Measurements from ENCODE around the gene PRAC2. TPM values are rescaled to one million over a fixed set of nuclear protein-coding genes. Genes with fewer than 3 reads are reported as not detected.

The PRAC2 gene
- total RNA-seq, 1 donor from 2014 or later = not detected

- Mint-ChIP-seq H3K9me3 (ENCODE audit: unreplicated experiment) (peaks cover 3% of the 10 kb centered on the region), H3K27me3 (ENCODE audit: unreplicated experiment) (peaks cover 46% of the 10 kb centered on the region), H3K4me3 (ENCODE audit: unreplicated experiment) (no peak overlapping the region), H3K36me3 (ENCODE audit: unreplicated experiment) (no peaks in the 10 kb centered on the region), H3K27ac (ENCODE audit: unreplicated experiment) (no peak overlapping the region), H3K4me1 (ENCODE audit: low read depth, unreplicated experiment) (no peaks in the 10 kb centered on the region)
- DNase-seq = no peak
- TF ChIP-seq CTCF (IDR thresholded peaks at IDR 0.05; ENCODE audit: partially characterized antibody, unreplicated experiment) = no peak
Observed at GRCh38 chr17:48735062-48735351, 12.0 kb downstream of the PRAC2 start.

- DNase-seq = no peak
- no peak overlapping the region for H3K4me3 Mint-ChIP-seq (ENCODE audit: unreplicated experiment)
- no peak for TF ChIP-seq CTCF (IDR thresholded peaks at IDR 0.05; ENCODE audit: partially characterized antibody, unreplicated experiment)
- H3K4me1 Mint-ChIP-seq (ENCODE audit: low read depth, unreplicated experiment) = no peaks in the 10 kb centered on the region
- no peaks in the 10 kb centered on the region for H3K36me3 Mint-ChIP-seq (ENCODE audit: unreplicated experiment)
- peaks cover 46% of the 10 kb centered on the region for H3K27me3 Mint-ChIP-seq (ENCODE audit: unreplicated experiment)
- H3K27ac Mint-ChIP-seq (ENCODE audit: unreplicated experiment) = no peak overlapping the region
- H3K9me3 Mint-ChIP-seq (ENCODE audit: unreplicated experiment) = peaks cover 3% of the 10 kb centered on the region
Observed at GRCh38 chr17:48737330-48738043, 14.5 kb downstream of the PRAC2 start.

GRCh38 chr17:48738424-48738802 is 15.4 kb downstream of the PRAC2 start:
- H3K27ac Mint-ChIP-seq (ENCODE audit: unreplicated experiment) = no peak overlapping the region
- TF ChIP-seq CTCF (IDR thresholded peaks at IDR 0.05; ENCODE audit: partially characterized antibody, unreplicated experiment) = no peak
- H3K4me1 Mint-ChIP-seq (ENCODE audit: low read depth, unreplicated experiment) = no peaks in the 10 kb centered on the region
- H3K36me3 Mint-ChIP-seq (ENCODE audit: unreplicated experiment) = no peaks in the 10 kb centered on the region
- H3K27me3 Mint-ChIP-seq (ENCODE audit: unreplicated experiment) = peaks cover 44% of the 10 kb centered on the region
- H3K4me3 Mint-ChIP-seq (ENCODE audit: unreplicated experiment) = no peak overlapping the region
- no peak for DNase-seq
- peaks cover 3% of the 10 kb centered on the region for H3K9me3 Mint-ChIP-seq (ENCODE audit: unreplicated experiment)

GRCh38 chr17:48738803-48739526 is 16.0 kb downstream of the PRAC2 start:
- no peak overlapping the region for H3K4me3 Mint-ChIP-seq (ENCODE audit: unreplicated experiment)

More at GRCh38 chr17:48738803-48739526, 16.0 kb downstream of the PRAC2 start:
- no peak for TF ChIP-seq CTCF (IDR thresholded peaks at IDR 0.05; ENCODE audit: partially characterized antibody, unreplicated experiment)
- Mint-ChIP-seq H3K27ac (ENCODE audit: unreplicated experiment) (peak overlapping the region; percentile 28), H3K4me1 (ENCODE audit: low read depth, unreplicated experiment) (no peaks in the 10 kb centered on the region), H3K27me3 (ENCODE audit: unreplicated experiment) (peaks cover 44% of the 10 kb centered on the region), H3K36me3 (ENCODE audit: unreplicated experiment) (no peaks in the 10 kb centered on the region), H3K9me3 (ENCODE audit: unreplicated experiment) (peaks cover 2% of the 10 kb centered on the region)
- DNase-seq = no peak
